ENCODE results near the gene LRP2. TPM values are rescaled to one million over a fixed set of nuclear protein-coding genes. Genes with fewer than 3 reads are reported as not detected.

LRP2 gene
- total RNA-seq, 1 experiment from 2014 or later, result 260 TPM

DNA sequence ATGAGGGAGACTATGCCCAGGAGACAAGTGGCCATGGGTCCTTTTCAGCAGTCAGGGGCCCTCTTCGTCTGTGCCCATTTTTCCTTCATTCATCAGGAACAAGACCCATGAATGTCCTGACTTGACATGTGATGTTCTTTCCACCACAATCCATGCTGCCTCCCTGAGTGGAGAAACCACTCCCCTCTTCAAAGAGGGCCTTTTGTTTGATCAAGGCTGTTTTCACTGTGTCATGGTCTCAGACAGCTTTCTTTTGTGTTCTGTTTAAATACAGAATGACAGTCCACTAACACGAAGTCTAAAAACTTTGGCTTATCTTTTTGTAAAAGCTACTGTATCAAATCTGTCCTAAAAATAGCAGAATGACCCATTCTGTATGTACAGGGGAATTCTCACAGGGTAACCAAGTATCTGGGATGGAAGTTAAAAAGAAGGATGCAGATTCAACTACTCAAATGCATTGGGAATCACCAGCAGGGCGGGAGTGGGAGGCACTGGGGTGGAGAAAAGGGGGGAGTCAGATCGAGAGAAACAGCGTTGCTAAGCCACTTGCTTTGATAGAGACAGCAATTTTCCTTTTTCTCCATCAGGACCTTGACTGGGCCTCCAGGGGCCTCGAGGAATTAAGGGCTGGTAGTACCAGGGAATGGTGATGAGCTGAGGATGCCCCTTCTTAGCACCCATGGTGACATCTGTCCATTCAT is 13.9 kb downstream of the LRP2 start:
- ChIA-PET CTCF (interaction anchor here (0.7 kb wide), 1 partner anchor 13 kb away, joined by 3 read pairs; the partner anchor contains the start of gene LRP2), POLR2A (no interaction called here)
- H3K9me3 ChIP-seq, result no peaks in the 10 kb centered on the region
- no peak overlapping the region for H3K4me3 Mint-ChIP-seq (ENCODE audit: unreplicated experiment)
- H3K36me3 Mint-ChIP-seq (ENCODE audit: insufficient read depth, unreplicated experiment), result peaks cover 24% of the 10 kb centered on the region
- no TSS peak for BruUV-seq (replicated peaks)
- H3K27me3 Mint-ChIP-seq (ENCODE audit: insufficient read depth, unreplicated experiment), result no peaks in the 10 kb centered on the region
- no peak for TF ChIP-seq CTCF (IDR thresholded peaks at IDR 0.05; ENCODE audit: insufficient read depth in 1 of 2, low read depth in 1 of 2, low read length in 1 of 2, severe bottlenecking in 1 of 2, unreplicated experiment in 1 of 2)
- no peaks in the 10 kb centered on the region for H3K9me3 Mint-ChIP-seq (ENCODE audit: unreplicated experiment)
- intact Hi-C loops (cut with micrococcal nuclease; ENCODE audit: unreplicated experiment), result no loop called here
- DNase-seq, result no peak
- no peaks in the 10 kb centered on the region for H3K36me3 ChIP-seq (ENCODE audit: control insufficient read depth, insufficient read depth, low read length)
- H3K4me1 Mint-ChIP-seq (ENCODE audit: low read depth, unreplicated experiment), result peaks cover 18% of the 10 kb centered on the region
- H3K4me1 ChIP-seq, result peaks cover 27% of the 10 kb centered on the region
- no peaks in the 10 kb centered on the region for H3K27me3 ChIP-seq (replicated peaks; ENCODE audit: control insufficient read depth, insufficient read depth, low read length)
- H3K27ac Mint-ChIP-seq (ENCODE audit: unreplicated experiment), result no peak overlapping the region
- no peak overlapping the region for H3K4me3 ChIP-seq (ENCODE audit: low read depth, low read length)

GRCh38 chr2:169345486-169346437 is 16.6 kb downstream of the LRP2 start:
- no peak for TF ChIP-seq CTCF (IDR thresholded peaks at IDR 0.05; ENCODE audit: insufficient read depth in 1 of 2, low read depth in 1 of 2, low read length in 1 of 2, severe bottlenecking in 1 of 2, unreplicated experiment in 1 of 2)
- intact Hi-C loops (cut with micrococcal nuclease; ENCODE audit: unreplicated experiment), result no loop called here
- Mint-ChIP-seq H3K9me3 (ENCODE audit: unreplicated experiment) (no peaks in the 10 kb centered on the region), H3K27me3 (ENCODE audit: insufficient read depth, unreplicated experiment) (no peaks in the 10 kb centered on the region), H3K36me3 (ENCODE audit: insufficient read depth, unreplicated experiment) (peaks cover 39% of the 10 kb centered on the region), H3K4me1 (ENCODE audit: low read depth, unreplicated experiment) (peaks cover 31% of the 10 kb centered on the region), H3K27ac (ENCODE audit: unreplicated experiment) (no peak overlapping the region), H3K4me3 (ENCODE audit: unreplicated experiment) (no peak overlapping the region)
- Histone ChIP-seq H3K4me1 (peaks cover 31% of the 10 kb centered on the region), H3K9me3 (no peaks in the 10 kb centered on the region), H3K27me3 (replicated peaks; ENCODE audit: control insufficient read depth, insufficient read depth, low read length) (no peaks in the 10 kb centered on the region), H3K36me3 (ENCODE audit: control insufficient read depth, insufficient read depth, low read length) (no peaks in the 10 kb centered on the region), H3K4me3 (ENCODE audit: low read depth, low read length) (no peak overlapping the region)
- DNase-seq, result no peak
- POLR2A ChIA-PET, result no interaction called here
- BruUV-seq (replicated peaks), result no TSS peak
- CTCF ChIA-PET, result no interaction called here

GRCh38 chr2:169344736-169345485 is 17.4 kb downstream of the LRP2 start:
- H3K36me3 Mint-ChIP-seq (ENCODE audit: insufficient read depth, unreplicated experiment), result peaks cover 45% of the 10 kb centered on the region
- H3K36me3 ChIP-seq (ENCODE audit: control insufficient read depth, insufficient read depth, low read length), result no peaks in the 10 kb centered on the region
- peaks cover 36% of the 10 kb centered on the region for H3K4me1 Mint-ChIP-seq (ENCODE audit: low read depth, unreplicated experiment)
- no peaks in the 10 kb centered on the region for H3K27me3 ChIP-seq (replicated peaks; ENCODE audit: control insufficient read depth, insufficient read depth, low read length)
- no peak overlapping the region for H3K4me3 ChIP-seq (ENCODE audit: low read depth, low read length)
- no peak overlapping the region for H3K4me3 Mint-ChIP-seq (ENCODE audit: unreplicated experiment)
- no peaks in the 10 kb centered on the region for H3K27me3 Mint-ChIP-seq (ENCODE audit: insufficient read depth, unreplicated experiment)
- H3K9me3 ChIP-seq, result no peaks in the 10 kb centered on the region
- peaks cover 31% of the 10 kb centered on the region for H3K4me1 ChIP-seq
- CTCF ChIA-PET, result no interaction called here
- no TSS peak for BruUV-seq (replicated peaks)
- no peak overlapping the region for H3K27ac Mint-ChIP-seq (ENCODE audit: unreplicated experiment)
- POLR2A ChIA-PET, result no interaction called here
- H3K9me3 Mint-ChIP-seq (ENCODE audit: unreplicated experiment), result no peaks in the 10 kb centered on the region
- no peak for TF ChIP-seq CTCF (IDR thresholded peaks at IDR 0.05; ENCODE audit: insufficient read depth in 1 of 2, low read depth in 1 of 2, low read length in 1 of 2, severe bottlenecking in 1 of 2, unreplicated experiment in 1 of 2)
- intact Hi-C loops (cut with micrococcal nuclease; ENCODE audit: unreplicated experiment), result no loop called here
- DNase-seq, result no peak

Data from Caco-2 (cell line).